Activated CD8-positive, alpha-beta T cell treated with anti-CD3 and anti-CD28 coated beads for 36 hours (primary cell): ENCODE measurements around the gene LRRC27. TPM values are rescaled to one million over a fixed set of nuclear protein-coding genes. Genes with fewer than 3 reads are reported as not detected.

Experiments used
- ATAC-seq: fragments of 200-7000 bp; cut with Tn5 transposase; one replicate; pipeline ENCODE4 v1.10.0; 2021; ENCODE audit warnings: mild to moderate bottlenecking, moderate library complexity
- CTCF ChIA-PET: fragments of 350-600 bp; sonication (Branson Sonifier 250); formaldehyde crosslinking; loops from one replicate; lab custom pipeline; 2021; ENCODE audit warnings: antibody characterized with exemption; lab: Charles Lee
- POLR2A ChIA-PET: fragments of 350-600 bp; sonication (Branson Sonifier 250); formaldehyde crosslinking; loops from one replicate; lab custom pipeline; 2021; ENCODE audit warnings: antibody characterized with exemption; lab: Charles Lee
- DNase-seq: peaks from one replicate; pipeline ENCODE4 v3.0.0-alpha.2; 2020
- H3K27ac Mint-ChIP-seq: one replicate; pipeline ENCODE4 v1.8.0; 2021; ENCODE audit warnings: mild to moderate bottlenecking, mixed read lengths
- H3K27me3 Mint-ChIP-seq: one replicate; pipeline ENCODE4 v1.8.0; 2021; ENCODE audit warnings: mixed read lengths
- H3K36me3 Mint-ChIP-seq: one replicate; pipeline ENCODE4 v1.8.0; 2021; ENCODE audit warnings: low read depth, mixed read lengths
- H3K4me1 Mint-ChIP-seq: one replicate; pipeline ENCODE4 v1.8.0; 2021; ENCODE audit warnings: low read depth, mixed read lengths
- H3K4me3 Mint-ChIP-seq: one replicate; pipeline ENCODE4 v1.8.0; 2021; ENCODE audit warnings: mild to moderate bottlenecking, moderate library complexity, mixed read lengths
- H3K9me3 Mint-ChIP-seq: one replicate; pipeline ENCODE4 v1.8.0; 2021; ENCODE audit warnings: mixed read lengths
- intact Hi-C: fragments of 100-400 bp; cut with micrococcal nuclease; formaldehyde crosslinking; loops from one replicate; pipeline ENCODE4 v1.10.0; 2022
- total RNA-seq, 2 experiments: library from RNA; stranded (reverse); gene quantifications; one replicate each; pipeline ENCODE4 v1.2.3, GENCODE V29; 2021
- TF ChIP-seq, protein P1 (sequence below): fragments of 200-600 bp; IDR thresholded peaks from one replicate; pipeline ENCODE4 v1.8.0; 2022; ENCODE audit warnings: antibody characterized with exemption, mild to moderate bottlenecking

The LRRC27 gene
- total RNA-seq, 2 experiments from 2014 or later: 2.7 to 3.5 TPM

DNA sequence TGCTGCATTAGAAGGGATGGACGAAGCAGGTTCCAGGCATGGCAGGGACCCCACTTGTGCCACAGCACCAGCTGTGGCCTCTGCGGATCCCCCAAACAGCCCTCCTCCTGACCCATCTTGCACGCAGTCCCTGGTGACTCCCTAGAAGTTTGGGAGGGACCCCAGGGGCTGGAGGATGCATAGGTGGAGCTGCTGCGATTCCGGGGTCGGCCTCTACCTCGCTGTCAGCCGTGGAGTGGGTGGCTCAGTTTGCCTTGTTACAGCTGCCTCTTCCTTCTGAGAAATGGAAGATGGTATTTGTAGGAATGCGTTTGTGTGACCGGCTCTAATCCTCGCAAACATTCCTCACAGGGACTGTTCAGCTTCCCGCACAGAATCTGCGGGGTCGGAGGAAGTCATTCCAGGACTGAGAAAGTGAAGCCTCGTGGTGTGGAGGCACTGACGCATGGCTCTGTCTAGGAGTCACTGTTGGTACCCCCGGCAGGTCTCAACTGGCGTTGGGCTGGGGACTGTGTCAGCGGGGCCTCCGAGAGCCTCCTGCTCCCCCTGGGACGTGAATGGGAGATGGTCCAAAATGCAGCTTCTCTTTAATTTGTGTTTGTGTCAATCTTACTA lies 82.5 kb downstream of the LRRC27 start:
- H3K9me3 Mint-ChIP-seq: no peaks in the 10 kb centered on the region
- no peaks in the 10 kb centered on the region for H3K36me3 Mint-ChIP-seq
- H3K27ac Mint-ChIP-seq: no peak overlapping the region
- ATAC-seq (no peak), DNase-seq (no peak)
- no peaks in the 10 kb centered on the region for H3K4me1 Mint-ChIP-seq
- no peak overlapping the region for H3K4me3 Mint-ChIP-seq
- ChIA-PET POLR2A (no interaction called here), CTCF (interaction anchor here (1.3 kb wide), 1 partner anchor 29 kb away, joined by 4 read pairs; no protein-coding TSS in a partner anchor)
- H3K27me3 Mint-ChIP-seq: no peaks in the 10 kb centered on the region
- intact Hi-C loops: no loop called here
- TF ChIP-seq, protein P1, sequence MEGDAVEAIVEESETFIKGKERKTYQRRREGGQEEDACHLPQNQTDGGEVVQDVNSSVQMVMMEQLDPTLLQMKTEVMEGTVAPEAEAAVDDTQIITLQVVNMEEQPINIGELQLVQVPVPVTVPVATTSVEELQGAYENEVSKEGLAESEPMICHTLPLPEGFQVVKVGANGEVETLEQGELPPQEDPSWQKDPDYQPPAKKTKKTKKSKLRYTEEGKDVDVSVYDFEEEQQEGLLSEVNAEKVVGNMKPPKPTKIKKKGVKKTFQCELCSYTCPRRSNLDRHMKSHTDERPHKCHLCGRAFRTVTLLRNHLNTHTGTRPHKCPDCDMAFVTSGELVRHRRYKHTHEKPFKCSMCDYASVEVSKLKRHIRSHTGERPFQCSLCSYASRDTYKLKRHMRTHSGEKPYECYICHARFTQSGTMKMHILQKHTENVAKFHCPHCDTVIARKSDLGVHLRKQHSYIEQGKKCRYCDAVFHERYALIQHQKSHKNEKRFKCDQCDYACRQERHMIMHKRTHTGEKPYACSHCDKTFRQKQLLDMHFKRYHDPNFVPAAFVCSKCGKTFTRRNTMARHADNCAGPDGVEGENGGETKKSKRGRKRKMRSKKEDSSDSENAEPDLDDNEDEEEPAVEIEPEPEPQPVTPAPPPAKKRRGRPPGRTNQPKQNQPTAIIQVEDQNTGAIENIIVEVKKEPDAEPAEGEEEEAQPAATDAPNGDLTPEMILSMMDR: no peak

DNA sequence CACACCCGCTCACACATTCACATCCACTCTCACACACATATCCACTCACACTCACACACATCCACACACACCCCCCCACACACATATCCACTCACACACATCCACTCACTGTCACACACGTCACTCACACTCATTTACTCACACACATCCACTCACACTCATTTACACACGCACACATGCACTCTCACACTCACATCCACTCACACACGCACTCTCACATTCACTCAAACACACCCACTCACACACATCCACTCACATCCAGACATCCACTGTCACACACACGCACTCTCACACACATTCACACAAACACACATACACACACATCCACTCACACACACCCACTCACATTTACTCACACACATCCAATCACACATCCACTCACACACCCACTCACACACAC lies 83.3 kb downstream of the LRRC27 start:
- no peaks in the 10 kb centered on the region for H3K9me3 Mint-ChIP-seq
- H3K4me3 Mint-ChIP-seq: no peak overlapping the region
- no peaks in the 10 kb centered on the region for H3K36me3 Mint-ChIP-seq
- peaks cover 2% of the 10 kb centered on the region for H3K4me1 Mint-ChIP-seq
- DNase-seq (no peak), ATAC-seq (no peak)
- H3K27me3 Mint-ChIP-seq: no peaks in the 10 kb centered on the region
- no peak overlapping the region for H3K27ac Mint-ChIP-seq
- ChIA-PET CTCF (no interaction called here), POLR2A (no interaction called here)
- TF ChIP-seq, protein P1: no peak
- intact Hi-C loops: no loop called here

DNA sequence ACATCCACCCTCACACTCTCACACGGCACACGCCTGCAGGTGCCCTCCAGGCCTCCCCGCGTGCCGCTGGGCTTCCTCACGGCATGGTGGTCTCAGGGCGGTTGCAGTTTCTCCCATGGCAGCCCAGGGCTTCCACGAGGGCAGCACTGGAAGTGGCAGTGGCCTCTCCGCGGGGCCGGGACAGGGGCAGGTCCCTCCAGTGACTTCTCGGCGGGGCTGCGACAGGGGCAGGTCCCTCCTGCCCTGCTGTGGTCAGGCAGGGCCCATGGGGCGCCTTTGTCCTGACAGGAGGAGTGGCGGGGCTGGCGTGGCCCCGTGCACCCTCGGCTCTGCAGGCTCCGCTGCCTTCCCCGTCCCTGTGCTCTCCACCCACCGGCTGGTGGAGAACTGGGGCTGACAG lies 84.0 kb downstream of the LRRC27 start:
- ChIA-PET CTCF (no interaction called here), POLR2A (no interaction called here)
- no peak for ATAC-seq
- Mint-ChIP-seq H3K36me3 (no peaks in the 10 kb centered on the region), H3K4me1 (peaks cover 5% of the 10 kb centered on the region), H3K27ac (no peak overlapping the region), H3K9me3 (no peaks in the 10 kb centered on the region), H3K27me3 (no peaks in the 10 kb centered on the region), H3K4me3 (no peak overlapping the region)
- DNase-seq: no peak
- TF ChIP-seq, protein P1: no peak
- intact Hi-C loops: no loop called here

DNA sequence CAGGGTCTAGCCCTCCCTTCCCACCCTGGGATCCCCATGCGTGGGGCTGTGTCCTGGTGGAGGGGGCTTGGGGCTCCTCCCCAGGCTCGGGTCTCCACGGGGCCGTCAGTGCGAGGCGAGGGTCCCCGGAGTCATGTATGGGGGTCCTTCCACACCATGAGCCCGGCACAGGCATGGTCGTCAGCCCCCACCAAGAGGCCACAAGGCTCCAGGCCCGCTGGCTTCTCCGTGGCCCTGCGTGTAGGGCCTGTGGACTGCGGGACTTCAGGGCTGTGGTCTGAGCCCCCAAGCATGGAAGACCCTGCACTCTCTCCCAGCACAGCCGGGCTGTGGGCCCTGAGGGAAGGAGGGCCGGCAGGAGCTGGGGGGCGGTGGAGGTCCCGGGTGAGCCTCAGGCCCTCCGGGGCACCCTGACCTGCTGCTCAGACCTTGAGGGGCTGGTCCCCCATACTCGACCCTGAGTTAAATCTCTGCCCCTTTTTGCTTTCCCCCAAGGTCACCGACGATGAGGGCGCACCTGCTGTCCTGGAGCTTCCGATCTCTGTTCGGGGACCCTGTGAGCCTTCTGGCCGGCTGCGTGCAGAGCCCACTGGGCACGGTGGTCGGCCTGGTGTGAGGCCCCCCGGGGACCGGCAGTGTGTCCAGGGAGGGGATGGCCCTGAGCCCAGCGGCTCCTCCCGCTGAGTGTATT lies 84.7 kb downstream of the LRRC27 start:
- CTCF ChIA-PET: no interaction called here
- intact Hi-C loops: no loop called here
- Mint-ChIP-seq H3K4me3 (no peak overlapping the region), H3K4me1 (peaks cover 11% of the 10 kb centered on the region), H3K36me3 (no peaks in the 10 kb centered on the region), H3K9me3 (no peaks in the 10 kb centered on the region), H3K27ac (no peak overlapping the region), H3K27me3 (no peaks in the 10 kb centered on the region)
- POLR2A ChIA-PET: no interaction called here
- TF ChIP-seq, protein P1: no peak
- ATAC-seq: no peak
- no peak for DNase-seq

DNA sequence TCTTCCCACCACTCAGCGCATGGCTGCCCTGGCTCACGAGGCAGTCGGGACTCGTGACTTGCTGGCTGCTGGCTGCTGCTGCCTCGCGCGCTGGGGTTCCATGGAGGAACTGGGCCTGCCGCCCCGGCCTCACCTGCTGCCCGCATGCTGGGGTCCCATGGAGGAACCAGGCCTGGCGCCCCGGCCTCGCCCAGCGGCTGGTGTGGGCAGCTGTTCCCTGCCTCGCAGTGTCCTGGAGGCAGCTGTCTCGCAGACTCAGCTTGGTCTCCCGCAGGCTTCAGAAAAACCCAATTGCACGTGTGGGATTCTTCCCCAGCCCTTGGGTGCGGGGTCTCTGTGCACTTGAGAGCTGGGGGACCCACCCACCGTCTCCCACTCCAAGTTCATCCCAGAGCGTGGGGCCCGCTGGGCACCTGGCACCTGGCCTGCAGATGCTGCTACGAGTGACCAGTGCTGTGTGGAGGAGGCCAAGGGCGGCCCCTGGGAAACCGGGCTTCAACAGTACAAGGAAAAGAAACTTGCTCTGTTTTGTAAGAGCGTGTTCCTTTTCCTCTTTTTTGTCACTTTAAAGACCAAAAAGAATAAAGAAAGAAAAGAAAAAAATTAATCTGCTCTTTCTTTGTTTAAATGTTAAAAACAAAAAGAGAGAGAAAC lies 85.4 kb downstream of the LRRC27 start:
- H3K9me3 Mint-ChIP-seq: no peaks in the 10 kb centered on the region
- no peak overlapping the region for H3K4me3 Mint-ChIP-seq
- TF ChIP-seq, protein P1: no peak

More for the DNA sequence above, 85.4 kb downstream of the LRRC27 start:
- no peak overlapping the region for H3K27ac Mint-ChIP-seq
- no peaks in the 10 kb centered on the region for H3K36me3 Mint-ChIP-seq
- POLR2A ChIA-PET: no interaction called here
- intact Hi-C loops: no loop called here
- ATAC-seq (no peak), DNase-seq (no peak)
- peaks cover 14% of the 10 kb centered on the region for H3K4me1 Mint-ChIP-seq
- CTCF ChIA-PET: no interaction called here
- H3K27me3 Mint-ChIP-seq: no peaks in the 10 kb centered on the region
